Kasumi-1 (cell line): ENCODE data around the gene KLHL29.

Source experiments
- DNase-seq, 2 experiments: peaks; one replicate each; lab custom pipeline; 2025; lab: John Stamatoyannopoulos, UW

KLHL29 gene

DNA sequence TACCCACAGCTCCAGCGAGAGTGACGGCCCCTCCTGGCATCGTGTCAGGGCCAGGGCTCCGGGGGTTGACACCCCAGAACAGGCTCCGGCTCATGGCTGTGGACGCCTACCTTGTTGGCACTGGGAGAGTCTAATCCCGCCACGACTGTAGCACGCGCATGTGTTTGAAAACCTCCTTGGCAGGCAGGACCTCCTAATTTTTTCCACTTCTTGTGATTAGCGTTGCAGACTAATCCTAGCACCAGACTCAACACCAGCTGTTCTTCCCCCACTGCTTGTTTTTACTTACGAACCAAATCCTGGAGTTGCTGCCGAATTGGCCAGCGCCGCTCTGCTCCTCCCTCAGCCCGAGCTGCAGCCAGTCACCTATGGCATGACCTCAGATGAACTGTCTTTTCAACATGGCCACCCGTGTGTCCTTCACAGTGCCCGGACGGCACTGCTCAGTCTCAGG, 110.7 kb downstream of the KLHL29 start:
- no peak for DNase-seq

DNA sequence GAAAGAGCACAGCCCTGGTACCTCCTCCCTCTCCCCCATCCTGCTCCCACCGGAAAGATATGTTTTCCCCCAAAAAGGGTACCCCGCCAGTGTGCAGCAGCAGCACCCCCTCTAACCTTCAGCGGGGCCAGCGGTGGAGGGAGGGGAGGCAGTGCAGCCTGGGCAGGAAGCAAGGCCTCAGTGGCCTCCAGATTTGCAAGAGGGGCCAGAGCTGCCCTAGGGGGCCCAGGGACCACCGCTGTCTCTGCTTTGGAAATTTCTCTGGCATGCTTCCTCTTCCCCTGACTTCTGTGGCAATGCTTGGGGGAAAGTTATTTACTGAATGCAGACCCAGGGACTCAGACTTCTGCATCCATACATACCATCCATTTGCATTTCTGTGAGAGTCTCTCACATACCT, 111.5 kb downstream of the KLHL29 start:
- no peak for DNase-seq

- peak; percentile 58 to 63 for DNase-seq
Measured at GRCh38 chr2:23497063-23497462, 112.1 kb downstream of the KLHL29 start.

GRCh38 chr2:23497536-23497935, 112.6 kb downstream of the KLHL29 start:
- DNase-seq: no peak

GRCh38 chr2:23498943-23499342, 114.0 kb downstream of the KLHL29 start:
- DNase-seq: no peak

DNA sequence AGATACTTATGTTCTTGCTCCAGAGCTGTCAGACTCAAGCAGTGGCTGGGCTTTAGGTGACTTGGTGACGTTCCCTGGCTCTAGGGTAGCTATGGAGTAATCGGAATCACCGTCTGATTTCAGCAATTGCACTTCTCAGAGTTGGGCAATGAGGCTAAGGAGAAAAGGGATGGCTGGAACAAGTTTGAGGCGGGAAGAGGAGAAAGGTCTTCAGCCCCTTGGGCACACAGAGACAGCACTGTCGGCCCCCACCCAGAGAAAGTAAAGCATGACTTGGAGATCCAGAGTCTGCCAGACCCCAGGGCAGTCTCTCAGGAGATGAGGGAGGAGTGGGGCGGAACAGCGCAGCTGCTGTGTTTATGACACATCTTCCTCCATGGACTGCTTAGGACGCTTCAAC, 114.5 kb downstream of the KLHL29 start:
- DNase-seq: no peak

DNA sequence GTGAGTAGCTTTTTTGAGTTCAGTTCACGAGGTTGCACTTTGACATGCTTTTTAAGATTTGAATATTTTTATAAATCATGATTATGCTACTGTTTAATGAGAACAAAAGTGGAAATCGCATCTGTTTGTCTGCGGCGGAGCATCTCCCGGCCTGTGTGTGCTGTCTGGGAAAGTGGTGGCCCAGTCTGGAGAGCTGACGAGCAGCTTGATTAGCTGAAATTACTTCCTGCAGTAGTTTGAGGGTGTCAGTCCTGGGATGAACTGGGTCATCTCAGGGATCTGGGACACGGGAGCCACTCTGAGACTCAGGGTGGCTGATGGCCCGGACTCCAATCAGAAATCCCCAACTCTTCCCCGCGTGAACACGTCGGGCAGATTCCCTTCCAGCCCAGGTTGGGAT, 115.9 kb downstream of the KLHL29 start:
- DNase-seq: no peak

- no peak for DNase-seq
Measured at GRCh38 chr2:23502096-23502495, 117.1 kb downstream of the KLHL29 start.

GRCh38 chr2:23503097-23503496, 118.1 kb downstream of the KLHL29 start:
- DNase-seq: no peak

- peak; percentile 18 to 19 for DNase-seq
Measured at GRCh38 chr2:23503682-23504081, 118.7 kb downstream of the KLHL29 start.

GRCh38 chr2:23504591-23504990, 119.6 kb downstream of the KLHL29 start:
- no peak for DNase-seq

- no peak for DNase-seq
Measured at GRCh38 chr2:23505218-23505983, 120.4 kb downstream of the KLHL29 start.

DNA sequence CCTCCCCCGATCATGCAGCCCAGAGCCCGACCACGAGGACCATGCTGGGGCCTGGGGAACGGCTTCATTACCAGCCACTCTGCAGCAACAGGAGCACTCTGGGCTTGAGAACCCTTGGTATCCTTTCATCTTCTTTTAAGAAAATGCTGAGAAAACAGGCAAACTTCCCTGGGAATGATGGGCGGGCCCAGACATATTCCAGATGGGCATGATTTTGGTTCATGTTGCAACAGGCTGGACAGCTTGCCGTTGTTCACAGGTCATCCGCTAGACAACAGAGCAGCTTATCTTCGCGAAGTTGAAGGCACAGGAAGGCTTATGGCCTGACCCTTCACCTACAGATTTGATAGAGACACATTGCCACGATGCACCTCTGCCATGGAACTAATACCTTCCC, 121.0 kb downstream of the KLHL29 start:
- no peak for DNase-seq

DNA sequence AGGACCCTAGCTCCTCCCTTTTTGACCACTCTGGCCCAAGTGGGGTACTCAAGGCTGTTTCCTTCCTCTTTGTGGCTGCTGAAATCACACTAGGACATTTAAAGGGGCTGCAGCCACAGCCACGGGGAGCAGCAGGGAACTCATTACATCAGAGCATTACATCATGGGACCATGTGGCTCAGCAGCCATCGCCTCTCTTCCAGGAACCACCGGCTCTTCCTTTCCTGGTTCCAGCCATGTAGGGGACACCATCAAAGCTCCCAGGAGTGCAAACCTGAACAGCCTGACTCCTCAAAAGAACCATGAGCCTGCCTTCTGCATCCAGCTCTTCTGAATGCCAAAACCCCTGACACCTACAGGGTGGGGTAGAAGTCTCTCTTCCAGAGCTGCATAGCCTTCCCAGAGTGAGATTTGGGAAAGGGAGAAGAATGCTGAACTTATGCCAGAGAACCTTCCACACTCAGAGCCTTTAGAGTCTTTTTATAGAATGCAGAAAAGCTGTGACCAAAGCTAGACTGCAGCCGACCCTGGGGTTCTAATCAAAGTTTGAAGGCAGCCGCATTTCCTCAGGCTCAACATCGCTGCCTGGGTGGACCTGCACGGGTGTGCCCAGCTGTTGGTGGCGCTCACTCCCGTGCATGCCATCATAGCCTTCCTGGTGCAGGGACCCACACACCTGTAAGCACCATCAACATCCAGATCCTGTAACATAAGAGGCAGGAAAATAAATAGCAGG, 121.7 kb downstream of the KLHL29 start:
- peak; percentile 62 to 68 for DNase-seq

DNA sequence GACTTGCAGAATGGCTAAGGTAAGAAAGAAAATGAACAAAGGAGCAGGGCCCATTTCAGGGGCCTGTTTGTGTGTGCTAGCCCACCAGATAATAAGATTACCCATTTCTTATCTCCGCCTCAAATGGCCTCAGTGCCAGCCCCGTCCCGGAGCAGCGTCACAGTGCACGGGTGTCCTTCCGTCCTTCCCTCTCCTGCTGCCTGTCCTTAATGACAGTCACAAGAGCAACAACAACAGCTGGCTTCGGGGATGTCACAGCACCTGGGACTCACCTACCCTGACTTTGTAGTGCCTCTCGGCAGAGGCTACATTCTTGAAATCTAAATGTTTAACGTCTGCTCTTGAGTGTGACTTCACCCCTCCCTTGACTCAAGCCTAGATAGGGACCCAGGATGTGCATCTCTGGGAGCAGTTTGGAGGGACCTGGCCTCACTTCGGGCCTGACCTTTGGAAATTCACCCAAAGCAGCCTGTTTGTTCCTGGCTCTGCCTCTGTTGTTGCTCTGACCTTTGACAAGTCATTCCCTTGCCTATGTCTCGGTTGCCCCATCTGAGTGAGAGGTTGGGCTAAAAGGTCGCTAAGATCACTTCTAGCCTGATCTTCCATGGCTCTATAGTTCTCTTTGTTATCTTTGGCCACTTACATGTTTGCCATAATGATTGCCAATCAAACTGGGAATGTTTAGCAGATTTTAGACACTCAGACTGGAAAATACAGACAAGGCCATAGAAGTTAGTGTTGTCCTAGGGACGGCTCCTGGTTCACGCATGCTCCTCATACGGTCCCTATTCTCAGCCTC, 122.5 kb downstream of the KLHL29 start:
- DNase-seq: no peak

DNA sequence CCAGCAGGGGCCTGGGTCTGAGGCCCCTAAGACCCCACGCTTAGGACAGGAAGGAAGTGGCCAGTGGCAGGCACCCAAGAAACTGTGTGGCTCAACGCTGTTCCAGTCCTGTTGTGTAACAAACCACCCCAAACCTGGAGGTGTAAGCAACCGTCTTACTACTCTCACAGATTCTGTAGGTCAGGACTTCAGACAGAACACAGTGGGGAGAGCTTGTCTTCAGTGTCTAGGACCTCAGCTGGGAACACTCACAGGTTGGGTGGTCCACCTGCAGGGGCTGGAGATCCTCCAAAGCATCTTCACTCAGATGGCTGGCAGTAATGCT, 123.0 kb downstream of the KLHL29 start:
- no peak for DNase-seq

DNA sequence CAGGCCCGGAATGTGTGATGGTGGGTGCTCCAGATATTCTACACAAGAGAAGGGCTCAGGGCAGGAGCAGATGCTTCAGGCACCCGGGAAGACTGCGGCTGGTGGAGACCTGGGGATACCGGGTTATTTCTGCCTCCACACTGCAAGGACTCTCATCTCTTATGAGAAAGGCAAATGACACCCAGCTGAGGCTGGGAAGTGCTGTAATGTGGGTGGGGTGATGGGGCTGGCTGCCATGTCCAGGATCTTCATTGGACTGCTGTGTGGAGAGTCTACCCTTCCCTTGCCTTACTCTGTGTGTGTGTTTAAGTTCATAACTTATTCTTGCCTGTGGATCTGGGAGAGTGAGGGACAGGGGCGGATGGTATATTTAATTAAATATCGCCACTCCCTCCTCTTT, 124.1 kb downstream of the KLHL29 start:
- DNase-seq: no peak

GRCh38 chr2:23509596-23510292, 124.8 kb downstream of the KLHL29 start:
- no peak for DNase-seq

DNA sequence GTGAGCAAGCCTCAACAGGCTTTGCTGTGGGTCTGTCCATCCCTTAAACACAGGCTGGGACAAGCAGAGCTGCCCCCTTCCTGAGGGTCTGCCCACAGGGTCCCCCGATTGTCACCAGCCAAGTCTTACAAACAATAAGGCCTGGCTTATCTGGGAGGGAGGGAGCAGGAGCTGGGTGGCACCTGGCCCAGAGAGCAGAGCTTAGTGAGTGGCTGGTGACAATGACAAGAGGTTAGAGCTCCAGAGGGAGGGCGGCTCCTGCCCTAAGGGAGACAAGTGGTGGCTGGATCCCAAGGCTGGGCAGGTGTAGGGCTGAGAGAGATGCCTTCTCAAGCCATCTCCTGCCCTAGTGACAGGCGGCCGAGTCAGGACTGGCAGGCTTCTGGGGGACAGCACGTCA, 125.5 kb downstream of the KLHL29 start:
- no peak for DNase-seq

DNA sequence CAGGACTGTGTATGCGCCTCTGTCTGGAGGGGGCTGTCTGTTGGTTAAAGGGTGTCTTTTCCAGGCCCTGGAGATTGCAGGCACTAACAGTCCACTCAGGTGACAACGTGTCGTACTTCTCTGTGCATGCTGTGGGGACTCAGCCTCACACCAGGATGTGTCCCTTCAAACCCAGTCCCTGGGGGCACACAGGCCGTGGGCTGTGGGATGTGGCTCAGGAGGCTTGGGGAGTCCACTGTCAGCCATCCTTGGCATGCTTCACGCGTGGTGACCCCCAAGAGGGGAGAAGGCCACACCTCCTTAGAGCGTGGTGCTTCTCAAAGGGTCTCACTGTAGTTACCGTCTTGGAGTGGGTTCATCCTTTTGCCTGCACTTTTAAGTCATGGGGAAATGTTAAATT, 127.8 kb downstream of the KLHL29 start:
- no peak for DNase-seq

- no peak for DNase-seq
Measured at GRCh38 chr2:23513245-23513871, 128.4 kb downstream of the KLHL29 start.
